ENCODE data around the gene GPR156.

- no peak for TF ChIP-seq CTCF (IDR thresholded peaks at IDR 0.05)
- TF ChIP-seq POLR2A (IDR thresholded peaks at IDR 0.05) = no peak
- no peak for TF ChIP-seq POLR2AphosphoS5 (IDR thresholded peaks at IDR 0.05)
These were observed 140.8 kb downstream of the GPR156 start for GRCh38 chr3:120144267-120144666.
